SK-N-SH (cell line): Measurements from ENCODE around the gene CYP21A2. TPM values are rescaled to one million over a fixed set of nuclear protein-coding genes. Genes with fewer than 3 reads are reported as not detected.

Source experiments
- CTCF ChIA-PET: fragments of 300-600, 350-600 bp; formaldehyde crosslinking; extraction: SDS; loops from one replicate; lab custom pipeline; 2021; lab: Yijun Ruan, JAX
- POLR2A ChIA-PET: fragments of 350-600 bp; sonication (Branson Sonifier 250); formaldehyde crosslinking; extraction: SDS; loops from one replicate; lab custom pipeline; 2020; ENCODE audit warnings: antibody characterized with exemption, inconsistent platforms; lab: Yijun Ruan, JAX
- DNase-seq: peaks from one replicate; pipeline ENCODE4 v3.0.0; 2012
- H2AFZ ChIP-seq: fragments of 200-600 bp; sonication (generic); 2 replicates; pipeline ENCODE4 v1.8.1; 2016; ENCODE audit warnings: antibody characterized with exemption, mild to moderate bottlenecking, low read depth
- H3F3A ChIP-seq: fragments of 200-600 bp; sonication (generic); replicated peaks from 2 replicates; pipeline ENCODE3; 2016; ENCODE audit warnings: antibody characterized with exemption, mild to moderate bottlenecking; ENCODE audit not compliant: insufficient read depth
- H3K27ac ChIP-seq, 2 experiments: fragments of 200-500 bp in 1 of 2; fragments of 200-600 bp in 1 of 2; sonication (Bioruptor generic) in 1 of 2; sonication (generic), shearing (Covaris generic) in 1 of 2; 2 replicates each; pipeline versions ENCODE4 v1.5.1 to v1.6.1; 2014 to 2016; ENCODE audit warnings: low read depth in 2 of 2, inconsistent platforms in 1 of 2, low read length in 1 of 2, mild to moderate bottlenecking in 1 of 2, mixed read lengths in 1 of 2
- H3K27me3 ChIP-seq: fragments of 200-600 bp; sonication (generic), shearing (Covaris generic); 2 replicates; pipeline ENCODE4 v1.6.1; 2016; ENCODE audit warnings: mixed run types; ENCODE audit not compliant: insufficient read depth
- H3K36me3 ChIP-seq, 2 experiments: fragments of 200-500 bp in 1 of 2; fragments of 200-600 bp in 1 of 2; sonication (Bioruptor generic) in 1 of 2; sonication (generic) in 1 of 2; replicated peaks in 1 of 2; 2 replicates each; pipeline versions ENCODE3 to v1.5.1; 2014 to 2016; ENCODE audit warnings: low read length in 1 of 2, mild to moderate bottlenecking in 1 of 2; ENCODE audit not compliant: insufficient read depth in 2 of 2, control insufficient read depth in 1 of 2
- H3K4me1 ChIP-seq, 2 experiments: fragments of 200-500 bp in 1 of 2; fragments of 200-600 bp in 1 of 2; sonication (Bioruptor generic) in 1 of 2; sonication (generic), shearing (Covaris generic) in 1 of 2; 2 replicates each; pipeline versions ENCODE4 v1.5.1 to v1.6.1; 2014 to 2016; ENCODE audit warnings: low read depth in 1 of 2, low read length in 1 of 2, mixed run types in 1 of 2; ENCODE audit not compliant: insufficient read depth in 2 of 2, control insufficient read depth in 1 of 2
- H3K4me2 ChIP-seq: fragments of 200-600 bp; sonication (generic), shearing (Covaris generic); 2 replicates; pipeline ENCODE4 v1.6.1; 2017; ENCODE audit warnings: mixed run types
- H3K4me3 ChIP-seq, 2 experiments: fragments of 200-500 bp in 1 of 2; fragments of 200-600 bp in 1 of 2; sonication (Bioruptor generic) in 1 of 2; sonication (generic), shearing (Covaris generic) in 1 of 2; 2 replicates each; pipeline versions ENCODE4 v1.5.1 to v1.8.1; 2014 to 2016; ENCODE audit warnings: low read depth in 2 of 2, inconsistent platforms in 1 of 2, low read length in 1 of 2, mild to moderate bottlenecking in 1 of 2, mixed read lengths in 1 of 2, moderate library complexity in 1 of 2
- H3K79me2 ChIP-seq: fragments of 200-600 bp; sonication (generic); 2 replicates; pipeline ENCODE4 v1.8.1; 2017; ENCODE audit warnings: mild to moderate bottlenecking; ENCODE audit not compliant: insufficient read depth
- H3K9ac ChIP-seq: fragments of 200-600 bp; sonication (generic); 2 replicates; pipeline ENCODE4 v1.6.1; 2017; ENCODE audit warnings: mixed run types
- H3K9me2 ChIP-seq: fragments of 200-600 bp; sonication (generic); 2 replicates; pipeline ENCODE4 v1.6.1; 2017; ENCODE audit warnings: mixed run types
- H3K9me3 ChIP-seq: fragments of 200-600 bp; sonication (generic); 2 replicates; pipeline ENCODE4 v1.6.1; 2017; ENCODE audit warnings: mixed run types, mild to moderate bottlenecking, moderate library complexity
- H4K20me1 ChIP-seq: fragments of 200-600 bp; sonication (generic); 2 replicates; pipeline ENCODE4 v1.6.1; 2017; ENCODE audit warnings: mild to moderate bottlenecking, mixed run types; ENCODE audit not compliant: insufficient read depth
- ELF1 ChIP-seq: IDR thresholded peaks from 2 replicates; pipeline ENCODE4 v1.4.0; 2012
- GABPA ChIP-seq: IDR thresholded peaks from 2 replicates; pipeline ENCODE4 v1.4.0; 2012; ENCODE audit warnings: low read depth, mild to moderate bottlenecking
- GATA2 ChIP-seq: sonication (generic); formaldehyde crosslinking; IDR thresholded peaks from 2 replicates; pipeline ENCODE4 v1.5.0; 2020; ENCODE audit warnings: mild to moderate bottlenecking, missing genetic modification reagents
- JUND ChIP-seq: IDR thresholded peaks from 2 replicates; pipeline ENCODE4 v1.4.0; 2012
- MAX ChIP-seq: IDR thresholded peaks from 2 replicates; pipeline ENCODE4 v1.4.0; 2012; ENCODE audit warnings: low read depth
- MEF2A ChIP-seq: IDR thresholded peaks from 2 replicates; pipeline ENCODE4 v1.4.0; 2012; ENCODE audit warnings: low read depth, borderline replicate concordance
- MXI1 ChIP-seq: IDR thresholded peaks from 2 replicates; pipeline ENCODE4 v1.6.1; 2012; ENCODE audit warnings: mild to moderate bottlenecking, low read depth, low read length, improper control_type of control experiment
- NFIC ChIP-seq: IDR thresholded peaks from 2 replicates; pipeline ENCODE4 v1.4.0; 2012; ENCODE audit warnings: borderline replicate concordance
- NRF1 ChIP-seq: IDR thresholded peaks from 2 replicates; pipeline ENCODE4 v1.6.1; 2012; ENCODE audit warnings: low read depth, mild to moderate bottlenecking, low read length
- PBX3 ChIP-seq: IDR thresholded peaks from 2 replicates; pipeline ENCODE4; 2012
- RAD21 ChIP-seq: IDR thresholded peaks from 2 replicates; pipeline ENCODE4 v1.6.1; 2012; ENCODE audit warnings: mild to moderate bottlenecking, low read length
- RCOR1 ChIP-seq: fragments of 150-350 bp; IDR thresholded peaks from 2 replicates; pipeline ENCODE4 v1.6.1; 2017; ENCODE audit warnings: antibody characterized with exemption, low read length
- REST ChIP-seq: IDR thresholded peaks from 2 replicates; pipeline ENCODE4 v1.6.1; 2012; ENCODE audit warnings: mild to moderate bottlenecking, low read depth, low read length, moderate library complexity
- RFX5 ChIP-seq: IDR thresholded peaks from 2 replicates; pipeline ENCODE4 v1.6.1; 2012; ENCODE audit warnings: mild to moderate bottlenecking, improper control_type of control experiment, low read length
- RXRA ChIP-seq: IDR thresholded peaks from 2 replicates; pipeline ENCODE4 v1.4.0; 2012; ENCODE audit warnings: low read depth, mild to moderate bottlenecking, borderline replicate concordance
- SMC3 ChIP-seq: IDR thresholded peaks from 2 replicates; pipeline ENCODE4 v1.6.1; 2012; ENCODE audit warnings: low read depth, low read length, improper control_type of control experiment
- TEAD4 ChIP-seq: IDR thresholded peaks from 2 replicates; pipeline ENCODE4 v1.4.0; 2012; ENCODE audit warnings: mild to moderate bottlenecking, borderline replicate concordance; ENCODE audit not compliant: insufficient read depth
- YY1 ChIP-seq: IDR thresholded peaks from 2 replicates; pipeline ENCODE4 v1.4.0; 2012; ENCODE audit warnings: low read depth, mild to moderate bottlenecking
- WGBS: methylation state at CpG from one replicate; pipeline ENCODE4 v1.1.6; 2017; ENCODE audit warnings: low lambda C conversion rate; 5-methylcytosine and 5-hydroxymethylcytosine counted together
- polyA plus RNA-seq, 3 experiments: library from polyadenylated mRNA; depleted of rRNA; stranded (reverse); fragments of >200 nt; gene quantifications; 2 replicates each; pipeline ENCODE4 v1.2.3, GENCODE V29; 2012
- TF ChIP-seq, protein P1 (sequence below): fragments of 200-600 bp; sonication (generic); IDR thresholded peaks from 2 replicates; pipeline ENCODE4 v1.6.1; 2017; ENCODE audit warnings: antibody characterized with exemption, mild to moderate bottlenecking, moderate library complexity

CYP21A2 gene
- polyA plus RNA-seq, 1 of the 3 experiments (the other 2 are of a cell fraction), result not detected

DNA sequence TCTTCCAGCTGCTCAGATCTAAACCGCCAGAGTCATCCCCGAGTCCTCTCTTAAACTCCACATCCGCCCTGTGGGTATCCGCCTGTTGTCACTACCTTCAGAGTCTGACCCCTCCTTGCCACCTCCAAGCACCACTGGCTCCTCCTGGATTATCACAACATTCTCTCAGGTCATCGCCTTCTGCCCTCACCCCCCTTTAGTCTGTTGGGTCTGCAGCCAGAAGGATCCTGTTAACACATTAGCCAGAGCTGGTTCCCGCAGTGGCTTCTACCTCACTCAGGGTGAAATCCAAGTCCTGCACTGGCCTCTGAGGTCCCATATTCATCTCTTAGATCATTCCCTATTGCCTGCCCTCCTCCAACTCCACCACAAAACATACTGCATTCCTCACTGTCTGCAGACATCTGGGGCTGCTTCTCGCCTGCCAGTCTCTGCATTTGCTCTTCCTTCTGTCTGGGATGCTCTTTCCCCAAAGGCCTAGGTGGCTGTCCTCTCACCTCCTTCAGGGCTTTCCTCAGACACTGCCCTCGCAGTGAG, 36.8 kb downstream of the CYP21A2 start:
- Histone ChIP-seq H3K9ac (no peak overlapping the region), H3K4me3 (no peak overlapping the region)
- 76% methylated on average over 8 of the region's 8 CpGs for WGBS

More for the DNA sequence above, 36.8 kb downstream of the CYP21A2 start:
- no peaks in the 10 kb centered on the region for H3K36me3 ChIP-seq
- H2AFZ ChIP-seq, result no peak overlapping the region
- no peaks in the 10 kb centered on the region; the same call in 1 of the 2 replicates for H3K27me3 ChIP-seq
- POLR2A ChIA-PET, result no interaction called here
- no peak for DNase-seq
- CTCF ChIA-PET, result interaction anchor here (0.8 to 1.5 kb wide), 3 partner anchors 9 to 13 kb away, joined by 3 read pairs; no protein-coding TSS in a partner anchor
- H3K4me2 ChIP-seq, result no peak overlapping the region
- H3K27ac ChIP-seq, result no peak overlapping the region
- no peaks in the 10 kb centered on the region for H3K79me2 ChIP-seq
- H3F3A ChIP-seq, result no peaks in the 10 kb centered on the region
- no peaks in the 10 kb centered on the region for H4K20me1 ChIP-seq
- no peaks in the 10 kb centered on the region for H3K4me1 ChIP-seq
- TF ChIP-seq PBX3 (no peak), RAD21 (no peak), RCOR1 (no peak), SMC3 (no peak), REST (no peak), GATA2 (CRISPR knock-in tag) (no peak), ELF1 (no peak), TEAD4 (no peak), GABPA (no peak), RFX5 (no peak), MXI1 (no peak), MAX (no peak), JUND (no peak), NFIC (no peak), MEF2A (no peak), YY1 (no peak), RXRA (no peak), NRF1 (no peak)
- TF ChIP-seq, protein P1, sequence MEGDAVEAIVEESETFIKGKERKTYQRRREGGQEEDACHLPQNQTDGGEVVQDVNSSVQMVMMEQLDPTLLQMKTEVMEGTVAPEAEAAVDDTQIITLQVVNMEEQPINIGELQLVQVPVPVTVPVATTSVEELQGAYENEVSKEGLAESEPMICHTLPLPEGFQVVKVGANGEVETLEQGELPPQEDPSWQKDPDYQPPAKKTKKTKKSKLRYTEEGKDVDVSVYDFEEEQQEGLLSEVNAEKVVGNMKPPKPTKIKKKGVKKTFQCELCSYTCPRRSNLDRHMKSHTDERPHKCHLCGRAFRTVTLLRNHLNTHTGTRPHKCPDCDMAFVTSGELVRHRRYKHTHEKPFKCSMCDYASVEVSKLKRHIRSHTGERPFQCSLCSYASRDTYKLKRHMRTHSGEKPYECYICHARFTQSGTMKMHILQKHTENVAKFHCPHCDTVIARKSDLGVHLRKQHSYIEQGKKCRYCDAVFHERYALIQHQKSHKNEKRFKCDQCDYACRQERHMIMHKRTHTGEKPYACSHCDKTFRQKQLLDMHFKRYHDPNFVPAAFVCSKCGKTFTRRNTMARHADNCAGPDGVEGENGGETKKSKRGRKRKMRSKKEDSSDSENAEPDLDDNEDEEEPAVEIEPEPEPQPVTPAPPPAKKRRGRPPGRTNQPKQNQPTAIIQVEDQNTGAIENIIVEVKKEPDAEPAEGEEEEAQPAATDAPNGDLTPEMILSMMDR, result no peak
- no peaks in the 10 kb centered on the region for H3K9me3 ChIP-seq
- no peaks in the 10 kb centered on the region for H3K9me2 ChIP-seq
